H1 (cell line): Measurements from ENCODE around the gene FADS2. TPM values are rescaled to one million over a fixed set of nuclear protein-coding genes. Genes with fewer than 3 reads are reported as not detected.

Experiments used
- CTCF ChIA-PET: fragments of 300-600 bp; sonication (Branson Sonifier 250); formaldehyde crosslinking; loops from one replicate; lab custom pipeline; 2021; ENCODE audit not compliant: partially characterized antibody; lab: Charles Lee
- POLR2A ChIA-PET: fragments of 300-600 bp; sonication (Branson Sonifier 250); formaldehyde crosslinking; loops from one replicate; lab custom pipeline; 2021; ENCODE audit warnings: inconsistent platforms; ENCODE audit not compliant: partially characterized antibody; lab: Charles Lee
- DNase-seq, 2 experiments: peaks; one replicate each; pipeline versions ENCODE4 v3.0.0 to v3.0.0-alpha.2; 2010 to 2022; ENCODE audit warnings: low spot score in 2 of 2, low read depth in 1 of 2, mixed read lengths in 1 of 2
- FAIRE-seq: peaks from 2 replicates; lab custom pipeline; 2011; peaks lifted over from hg19 to GRCh38; lab: Jason Lieb, UNC
- H2AFZ ChIP-seq: 2 replicates; pipeline ENCODE4 v1.8.1; 2012; ENCODE audit warnings: low read length, inconsistent platforms
- H2AK5ac ChIP-seq: 2 replicates; pipeline ENCODE4 v1.6.1; 2013; ENCODE audit warnings: low read depth, low read length
- H2BK120ac ChIP-seq: replicated peaks from 2 replicates; pipeline ENCODE3; 2013; ENCODE audit warnings: low read depth, low read length, inconsistent platforms
- H2BK12ac ChIP-seq: 2 replicates; pipeline ENCODE4 v1.6.1; 2013; ENCODE audit warnings: low read depth, low read length
- H2BK15ac ChIP-seq: 2 replicates; pipeline ENCODE4 v1.6.1; 2013; ENCODE audit warnings: low read length
- H2BK20ac ChIP-seq: 2 replicates; pipeline ENCODE4 v1.6.1; 2013; ENCODE audit warnings: low read length
- H2BK5ac ChIP-seq: 2 replicates; pipeline ENCODE4 v1.6.1; 2013; ENCODE audit warnings: low read depth, low read length
- H3K14ac ChIP-seq: 2 replicates; pipeline ENCODE4 v1.6.1; 2013; ENCODE audit warnings: inconsistent platforms; ENCODE audit not compliant: insufficient read length
- H3K18ac ChIP-seq: 2 replicates; pipeline ENCODE4 v1.6.1; 2013; ENCODE audit warnings: low read length; ENCODE audit errors: extremely low read depth
- H3K23ac ChIP-seq: 2 replicates; pipeline ENCODE4 v1.6.1; 2013; ENCODE audit warnings: inconsistent platforms; ENCODE audit not compliant: insufficient read length
- H3K23me2 ChIP-seq: 2 replicates; pipeline ENCODE4 v1.6.1; 2013; ENCODE audit warnings: low read depth, low read length
- H3K27ac ChIP-seq: 2 replicates; pipeline ENCODE4 v1.6.1; 2011; ENCODE audit warnings: low read depth, low read length, inconsistent platforms
- H3K27me3 ChIP-seq, 4 experiments: replicated peaks in 1 of 4; 1 replicate in 1 of 4; 2 replicates in 3 of 4; pipeline versions ENCODE4 v1.6.1 to v1.8.1; 2011 to 2013; ENCODE audit warnings: low read length in 3 of 4, mild to moderate bottlenecking in 3 of 4, inconsistent platforms in 2 of 4, mixed read lengths in 2 of 4, moderate library complexity in 1 of 4; ENCODE audit not compliant: control insufficient read depth in 3 of 4, insufficient read depth in 3 of 4; ENCODE audit errors: extremely low read depth in 1 of 4
- H3K36me3 ChIP-seq, 4 experiments: 2 replicates each; pipeline versions ENCODE4 v1.6.1 to v1.8.1; 2011 to 2013; ENCODE audit warnings: mild to moderate bottlenecking in 4 of 4, low read length in 3 of 4, moderate library complexity in 2 of 4, control low read depth in 1 of 4, inconsistent platforms in 1 of 4; ENCODE audit not compliant: insufficient read depth in 4 of 4, control insufficient read depth in 2 of 4
- H3K4ac ChIP-seq: replicated peaks from 2 replicates; pipeline ENCODE3; 2013; ENCODE audit warnings: low read length, low read depth, mixed read lengths, inconsistent platforms; ENCODE audit not compliant: insufficient read length
- H3K4me1 ChIP-seq, 4 experiments: replicated peaks in 1 of 4; 1 replicate in 1 of 4; 2 replicates in 3 of 4; pipeline versions ENCODE4 v1.6.1 to v1.8.1; 2011 to 2013; ENCODE audit warnings: low read length in 3 of 4, inconsistent platforms in 2 of 4, mixed read lengths in 1 of 4; ENCODE audit not compliant: insufficient read depth in 4 of 4, control insufficient read depth in 3 of 4
- H3K4me2 ChIP-seq, 2 experiments: 2 replicates each; pipeline versions ENCODE4 v1.6.1 to v1.8.1; 2011 to 2013; ENCODE audit warnings: low read depth in 2 of 2, low read length in 2 of 2, control low read depth in 1 of 2, inconsistent platforms in 1 of 2, mild to moderate bottlenecking in 1 of 2; ENCODE audit not compliant: insufficient read depth in 1 of 2
- H3K4me3 ChIP-seq, 4 experiments: fragments of 200-600, 300-600 bp in 1 of 4; sonication (generic), shearing (Covaris generic), sonication (Bioruptor Twin) in 1 of 4; 2 replicates each; pipeline versions ENCODE4 v1.5.1 to v1.8.1; 2011 to 2016; ENCODE audit warnings: low read length in 4 of 4, low read depth in 3 of 4, control low read depth in 2 of 4, inconsistent platforms in 2 of 4, mild to moderate bottlenecking in 2 of 4, mixed read lengths in 1 of 4, moderate library complexity in 1 of 4; ENCODE audit not compliant: insufficient read depth in 2 of 4; ENCODE audit errors: extremely low read depth in 1 of 4
- H3K56ac ChIP-seq: replicated peaks from 2 replicates; pipeline ENCODE3; 2013; ENCODE audit warnings: low read depth, mild to moderate bottlenecking, mixed read lengths, low read length, inconsistent platforms; ENCODE audit not compliant: insufficient read length
- H3K79me1 ChIP-seq: 2 replicates; pipeline ENCODE4 v1.6.1; 2013; ENCODE audit warnings: low read depth, low read length, control low read depth
- H3K79me2 ChIP-seq, 2 experiments: 2 replicates each; pipeline versions ENCODE4 v1.6.1 to v1.8.1; 2012 to 2013; ENCODE audit warnings: low read length in 2 of 2, mild to moderate bottlenecking in 2 of 2, inconsistent platforms in 1 of 2; ENCODE audit not compliant: insufficient read depth in 2 of 2, control insufficient read depth in 1 of 2
- H3K9ac ChIP-seq, 4 experiments: replicated peaks in 1 of 4; 1 replicate in 1 of 4; 2 replicates in 3 of 4; pipeline versions ENCODE4 v1.6.1 to v1.8.1; 2011 to 2013; ENCODE audit warnings: low read depth in 3 of 4, low read length in 3 of 4, control low read depth in 2 of 4, mild to moderate bottlenecking in 2 of 4, moderate library complexity in 2 of 4, inconsistent platforms in 1 of 4; ENCODE audit errors: extremely low read depth in 1 of 4
- H3K9me3 ChIP-seq, 2 experiments: 2 replicates each; pipeline versions ENCODE4 v1.6.1 to v1.8.1; 2012 to 2013; ENCODE audit warnings: mild to moderate bottlenecking in 2 of 2, moderate library complexity in 2 of 2, control low read depth in 1 of 2, inconsistent platforms in 1 of 2, low read depth in 1 of 2, low read length in 1 of 2, mixed read lengths in 1 of 2; ENCODE audit not compliant: insufficient read depth in 2 of 2
- H4K20me1 ChIP-seq, 2 experiments: replicated peaks in 1 of 2; 2 replicates each; pipeline versions ENCODE3 to v1.8.1; 2011 to 2013; ENCODE audit warnings: inconsistent platforms in 2 of 2, low read length in 2 of 2, mild to moderate bottlenecking in 1 of 2; ENCODE audit not compliant: insufficient read depth in 2 of 2, control insufficient read depth in 1 of 2
- H4K5ac ChIP-seq: 2 replicates; pipeline ENCODE4 v1.6.1; 2013; ENCODE audit warnings: low read length, low read depth, mixed read lengths, inconsistent platforms; ENCODE audit not compliant: insufficient read length
- H4K8ac ChIP-seq: 2 replicates; pipeline ENCODE4 v1.8.0; 2013; ENCODE audit warnings: mild to moderate bottlenecking, moderate library complexity, low read length, inconsistent platforms; ENCODE audit not compliant: insufficient read depth; ENCODE audit errors: extremely low read depth
- H4K91ac ChIP-seq: replicated peaks from 2 replicates; pipeline ENCODE3; 2013; ENCODE audit warnings: low read length, mixed read lengths, inconsistent platforms; ENCODE audit not compliant: insufficient read length
- E2F6 ChIP-seq: IDR thresholded peaks from 2 replicates; pipeline ENCODE4 v1.6.1; 2012; ENCODE audit warnings: inconsistent platforms
- KDM5A ChIP-seq: fragments of 200-600 bp; IDR thresholded peaks from 2 replicates; pipeline ENCODE4 v1.7.1; 2012; ENCODE audit warnings: mild to moderate bottlenecking, low read length, inconsistent platforms, mixed read lengths
- WGBS, 2 experiments: shearing (Covaris generic) in 1 of 2; methylation state at CpG; one replicate each; pipeline versions ENCODE4 v1.1.6 to v1.1.7; 2013 to 2015; ENCODE audit warnings: low lambda C conversion rate in 2 of 2, mixed read lengths in 2 of 2, inconsistent platforms in 1 of 2, low coverage in 1 of 2, missing lambda C conversion rate in 1 of 2; ENCODE audit not compliant: insufficient replicate concordance in 2 of 2, insufficient coverage in 1 of 2, insufficient read length in 1 of 2; ENCODE audit errors: extremely low coverage in 1 of 2, missing lambda C conversion rate in 1 of 2; 5-methylcytosine and 5-hydroxymethylcytosine counted together
- polyA plus RNA-seq, 7 experiments: library from polyadenylated mRNA; depleted of rRNA in 3 of 7; stranded (reverse) in 5 of 7; unstranded in 2 of 7; fragments of >200 nt in 5 of 7; fragments of 200-250 nt in 2 of 7; gene quantifications; 1 replicate in 5 of 7; 2 replicates in 1 of 7; 4 replicates in 1 of 7; pipeline versions ENCODE4 v1.2.1 to v1.2.3, GENCODE V29; 2011 to 2013; ENCODE audit warnings: missing spikeins in 2 of 7, mixed read lengths in 2 of 7
- total RNA-seq: library from RNA; stranded (reverse); fragmentation: NEBNext Ultra II Directional; extraction: Animal tissue kit (Norgen Biotek cat#: 25700); gene quantifications from 2 replicates; pipeline ENCODE4 v1.2.1, GENCODE V29; 2021

FADS2 gene
- total and polyA plus RNA-seq, 2 of the 8 experiments (the other 6 are each of a cell fraction or from before 2014, with no cell fraction given): 499 to 701 TPM

- peaks cover 0 to 12% (median 7%) of the 10 kb centered on the region in 4 experiments; a peak in 4 of 8 replicates for H3K36me3 ChIP-seq
- H3K9me3 ChIP-seq: no peaks in the 10 kb centered on the region
- H4K91ac ChIP-seq: no peak overlapping the region
- no peaks in the 10 kb centered on the region for H3K27me3 ChIP-seq
- no peak overlapping the region for H3K27ac ChIP-seq
- H3K23ac ChIP-seq: no peak overlapping the region
- peak overlapping the region in 1 of 2 experiments; percentile 30; a peak in 2 of 4 replicates for H3K4me2 ChIP-seq
- no peak overlapping the region for H3K56ac ChIP-seq
- no peak overlapping the region for H3K14ac ChIP-seq
- H2AK5ac ChIP-seq: no peak overlapping the region
- H2BK15ac ChIP-seq: no peak overlapping the region
- H4K5ac ChIP-seq: no peak overlapping the region
- H3K4ac ChIP-seq: no peak overlapping the region
- H3K18ac ChIP-seq: no peak overlapping the region
- peaks cover 7% of the 10 kb centered on the region for H3K23me2 ChIP-seq
- no peak overlapping the region for H2BK20ac ChIP-seq
- H3K9ac ChIP-seq: no peak overlapping the region
- no peak overlapping the region for H3K4me3 ChIP-seq
- WGBS, 2 experiments: 97% methylated on average over 7 of the region's 7 CpGs; no CpG with 5 or more reads in 1 of the 2 experiments
- ChIA-PET POLR2A (interaction anchor here (1.3 to 9.9 kb wide), 4 partner anchors 17 to 38 kb away, joined by 4 to 210 read pairs (median 12); partner anchors contain the start of gene FADS1), CTCF (interaction anchor here (0.9 to 2.4 kb wide), 3 partner anchors 17 to 35 kb away, joined by 3 to 15 read pairs (median 11); partner anchors contain the start of gene FADS1)
- peaks cover 11 to 48% (median 28%) of the 10 kb centered on the region in 4 experiments for H3K4me1 ChIP-seq
- H4K8ac ChIP-seq: no peak overlapping the region
- H4K20me1 ChIP-seq: peaks cover 19 to 40% of the 10 kb centered on the region in 2 experiments
- no peak overlapping the region for H2AFZ ChIP-seq
- H2BK5ac ChIP-seq: peak overlapping the region; percentile 40; the same call in 1 of the 2 replicates
- no peak overlapping the region for H2BK120ac ChIP-seq
- H3K79me2 ChIP-seq: peaks cover 29 to 88% of the 10 kb centered on the region in 2 experiments
- peaks cover 21% of the 10 kb centered on the region for H3K79me1 ChIP-seq
- DNase-seq (no peak), FAIRE-seq (no peak)
- H2BK12ac ChIP-seq: no peak overlapping the region
- no peak for TF ChIP-seq KDM5A
- TF ChIP-seq E2F6: no peak
Observed at GRCh38 chr11:61832754-61833153, 4.7 kb downstream of the FADS2 start.
